DND-41 (cell line): Measurements from ENCODE around the gene UHRF2.

Experiments used
- EZH2 ChIP-seq: IDR thresholded peaks from 3 replicates; pipeline ENCODE4 v1.6.1; 2012; ENCODE audit warnings: borderline replicate concordance, low read depth, mild to moderate bottlenecking, moderate library complexity, low read length, inconsistent platforms; ENCODE audit not compliant: severe bottlenecking
- TF ChIP-seq, protein P1 (sequence below): IDR thresholded peaks from 2 replicates; pipeline ENCODE4 v1.5.1; 2012; ENCODE audit warnings: borderline replicate concordance, low read length, moderate library complexity, mild to moderate bottlenecking; ENCODE audit not compliant: poor library complexity, severe bottlenecking; ENCODE audit errors: extremely low read depth

GRCh38 chr9:6484210-6484609, 71.2 kb downstream of the UHRF2 start:
- TF ChIP-seq, protein P1, sequence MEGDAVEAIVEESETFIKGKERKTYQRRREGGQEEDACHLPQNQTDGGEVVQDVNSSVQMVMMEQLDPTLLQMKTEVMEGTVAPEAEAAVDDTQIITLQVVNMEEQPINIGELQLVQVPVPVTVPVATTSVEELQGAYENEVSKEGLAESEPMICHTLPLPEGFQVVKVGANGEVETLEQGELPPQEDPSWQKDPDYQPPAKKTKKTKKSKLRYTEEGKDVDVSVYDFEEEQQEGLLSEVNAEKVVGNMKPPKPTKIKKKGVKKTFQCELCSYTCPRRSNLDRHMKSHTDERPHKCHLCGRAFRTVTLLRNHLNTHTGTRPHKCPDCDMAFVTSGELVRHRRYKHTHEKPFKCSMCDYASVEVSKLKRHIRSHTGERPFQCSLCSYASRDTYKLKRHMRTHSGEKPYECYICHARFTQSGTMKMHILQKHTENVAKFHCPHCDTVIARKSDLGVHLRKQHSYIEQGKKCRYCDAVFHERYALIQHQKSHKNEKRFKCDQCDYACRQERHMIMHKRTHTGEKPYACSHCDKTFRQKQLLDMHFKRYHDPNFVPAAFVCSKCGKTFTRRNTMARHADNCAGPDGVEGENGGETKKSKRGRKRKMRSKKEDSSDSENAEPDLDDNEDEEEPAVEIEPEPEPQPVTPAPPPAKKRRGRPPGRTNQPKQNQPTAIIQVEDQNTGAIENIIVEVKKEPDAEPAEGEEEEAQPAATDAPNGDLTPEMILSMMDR: no peak
- no peak for TF ChIP-seq EZH2
